Breast epithelium (tissue), 3 donors: ENCODE results near the gene UIMC1.

Experiments
- CTCF ChIP-seq, 3 donors: fragments of 450-650 bp; IDR thresholded peaks; one replicate each; pipeline ENCODE4 v1.5.1; 2016 to 2017; ENCODE audit warnings: antibody characterized with exemption in 3 of 3, mild to moderate bottlenecking in 3 of 3, moderate library complexity in 3 of 3
- POLR2AphosphoS5 ChIP-seq, 3 donors: sonication (generic); formaldehyde crosslinking; IDR thresholded peaks; one replicate each; pipeline ENCODE4 v1.6.1; 2017; ENCODE audit warnings: antibody characterized with exemption in 3 of 3

GRCh38 chr5:176881021-176881749 is 125.4 kb downstream of the UIMC1 start:
- TF ChIP-seq CTCF (IDR thresholded peaks at IDR 0.05) (no peak), POLR2AphosphoS5 (IDR thresholded peaks at IDR 0.05) (no peak)
